NCI-H1092 (cell line): ENCODE results near the gene CNTNAP2.
"Not testable (repeated sequence)": the region's sequence is repeated elsewhere in the genome, so short reads cannot be mapped to it uniquely, and the experiment has no call there.

ENCODE experiments used
- DNase-seq: peaks from one replicate; lab custom pipeline; 2025; lab: John Stamatoyannopoulos, UW

Gene CNTNAP2

GRCh38 chr7:148397056-148397455, 2280.5 kb downstream of the CNTNAP2 start:
- no peak for DNase-seq

- DNase-seq, result no peak
These were observed 2280.9 kb downstream of the CNTNAP2 start for GRCh38 chr7:148397551-148397950.

GRCh38 chr7:148397985-148398384, 2281.4 kb downstream of the CNTNAP2 start:
- DNase-seq, result no peak

- DNase-seq, result no peak
These were observed 2282.3 kb downstream of the CNTNAP2 start for GRCh38 chr7:148398844-148399365.

GRCh38 chr7:148400101-148400500, 2283.5 kb downstream of the CNTNAP2 start:
- no peak for DNase-seq

GRCh38 chr7:148402159-148402558, 2285.6 kb downstream of the CNTNAP2 start:
- DNase-seq, result no peak

- DNase-seq, result no peak
These were observed 2286.9 kb downstream of the CNTNAP2 start for GRCh38 chr7:148403466-148403993.

GRCh38 chr7:148408307-148408706, 2291.7 kb downstream of the CNTNAP2 start:
- no peak for DNase-seq

GRCh38 chr7:148410905-148411304, 2294.3 kb downstream of the CNTNAP2 start:
- DNase-seq, result no peak

- DNase-seq, result no peak
These were observed 2296.1 kb downstream of the CNTNAP2 start for GRCh38 chr7:148412691-148413090.

- DNase-seq, result no peak
These were observed 2303.5 kb downstream of the CNTNAP2 start for GRCh38 chr7:148419856-148420832.

- no peak for DNase-seq
These were observed 2305.4 kb downstream of the CNTNAP2 start for GRCh38 chr7:148422030-148422429.

- DNase-seq, result not testable (repeated sequence)
These were observed 2309.8 kb downstream of the CNTNAP2 start for GRCh38 chr7:148426393-148426792.

- DNase-seq, result not testable (repeated sequence)
These were observed 2314.1 kb downstream of the CNTNAP2 start for GRCh38 chr7:148430690-148431089.

GRCh38 chr7:148433521-148434180, 2317.1 kb downstream of the CNTNAP2 start:
- DNase-seq, result no peak

GRCh38 chr7:148434181-148434757, 2317.7 kb downstream of the CNTNAP2 start:
- no peak for DNase-seq

GRCh38 chr7:148434887-148435286, 2318.3 kb downstream of the CNTNAP2 start:
- no peak for DNase-seq

GRCh38 chr7:148435715-148436114, 2319.1 kb downstream of the CNTNAP2 start:
- no peak for DNase-seq

- no peak for DNase-seq
These were observed 2319.5 kb downstream of the CNTNAP2 start for GRCh38 chr7:148436135-148436534.

GRCh38 chr7:148436571-148436970, 2320.0 kb downstream of the CNTNAP2 start:
- DNase-seq, result no peak

GRCh38 chr7:148437043-148437442, 2320.4 kb downstream of the CNTNAP2 start:
- DNase-seq, result no peak

GRCh38 chr7:148442141-148442655, 2325.6 kb downstream of the CNTNAP2 start:
- DNase-seq, result no peak
